ENCODE measurements around the gene MMP26. TPM values are rescaled to one million over a fixed set of nuclear protein-coding genes. Genes with fewer than 3 reads are reported as not detected.
"Not testable (repeated sequence)": the region's sequence is repeated elsewhere in the genome, so short reads cannot be mapped to it uniquely, and the experiment has no call there.

Gene MMP26
- total RNA-seq, 2 donors from 2014 or later = not detected

GRCh38 chr11:4699697-4700435 lies 4.7 kb upstream of the MMP26 start:
- H3K36me3 ChIP-seq (replicated peaks in 1 of 2; ENCODE audit: insufficient read depth in 1 of 2, low read depth in 2 of 2) = no peaks in the 10 kb centered on the region
- intact Hi-C loops (cut with DNase I) = no loop called here
- H3K9me3 ChIP-seq = no peaks in the 10 kb centered on the region
- 90 to 93% methylated on average over 3 of the region's 3 CpGs for WGBS, 2 donors
- H3K27me3 ChIP-seq = no peaks in the 10 kb centered on the region
- no peak for ATAC-seq
- no peak for DNase-seq
- H3K27ac ChIP-seq = no peak overlapping the region
- TF ChIP-seq POLR2A (IDR thresholded peaks at IDR 0.05) = no peak
- TF ChIP-seq CTCF (IDR thresholded peaks at IDR 0.05) = no peak
- H3K4me1 ChIP-seq = peaks cover 14% of the 10 kb centered on the region
- H3K4me3 ChIP-seq = no peak overlapping the region

GRCh38 chr11:4700436-4700820 lies 4.2 kb upstream of the MMP26 start:
- ATAC-seq (no peak), DNase-seq (no peak)
- TF ChIP-seq CTCF (IDR thresholded peaks at IDR 0.05) = no peak
- no peak for TF ChIP-seq POLR2A (IDR thresholded peaks at IDR 0.05)
- Histone ChIP-seq H3K4me1 (peaks cover 14% of the 10 kb centered on the region), H3K36me3 (replicated peaks in 1 of 2; ENCODE audit: insufficient read depth in 1 of 2, low read depth in 2 of 2) (no peaks in the 10 kb centered on the region), H3K4me3 (no peak overlapping the region), H3K27ac (no peak overlapping the region), H3K27me3 (no peaks in the 10 kb centered on the region), H3K9me3 (no peaks in the 10 kb centered on the region)
- 77 to 80% methylated on average over 1 of the region's 1 CpG for WGBS, 2 donors
- intact Hi-C loops (cut with DNase I) = no loop called here

- intact Hi-C loops (cut with DNase I) = no loop called here
- H3K27me3 ChIP-seq = no peaks in the 10 kb centered on the region
- no peaks in the 10 kb centered on the region for H3K9me3 ChIP-seq
- H3K27ac ChIP-seq = no peak overlapping the region
- peaks cover 14% of the 10 kb centered on the region for H3K4me1 ChIP-seq
- ATAC-seq = no peak
- no peak overlapping the region for H3K4me3 ChIP-seq
- 65 to 72% methylated on average over 8 of the region's 8 CpGs for WGBS, 2 donors
- TF ChIP-seq CTCF (IDR thresholded peaks at IDR 0.05) (no peak), POLR2A (IDR thresholded peaks at IDR 0.05) (no peak)
- DNase-seq = no peak
- H3K36me3 ChIP-seq (replicated peaks in 1 of 2; ENCODE audit: insufficient read depth in 1 of 2, low read depth in 2 of 2) = no peaks in the 10 kb centered on the region
Measured at GRCh38 chr11:4704790-4705334, 278 bp downstream of the MMP26 start.

- whole genome bisulfite sequencing, 2 donors = 31 to 41% methylated on average over 1 of the region's 1 CpG
- Histone ChIP-seq H3K27me3 (no peaks in the 10 kb centered on the region), H3K4me3 (no peak overlapping the region), H3K9me3 (no peaks in the 10 kb centered on the region), H3K27ac (no peak overlapping the region), H3K36me3 (replicated peaks in 1 of 2; ENCODE audit: insufficient read depth in 1 of 2, low read depth in 2 of 2) (no peaks in the 10 kb centered on the region), H3K4me1 (no peaks in the 10 kb centered on the region)
- TF ChIP-seq CTCF (IDR thresholded peaks at IDR 0.05) (no peak), POLR2A (IDR thresholded peaks at IDR 0.05) (no peak)
- no peak for DNase-seq
- no peak for ATAC-seq
- intact Hi-C loops (cut with DNase I) = no loop called here
Measured at GRCh38 chr11:4713241-4713640, 8.7 kb downstream of the MMP26 start.

GRCh38 chr11:4714300-4714699 lies 9.7 kb downstream of the MMP26 start:
- intact Hi-C loops (cut with DNase I) = no loop called here
- H3K9me3 ChIP-seq = no peaks in the 10 kb centered on the region
- TF ChIP-seq CTCF (IDR thresholded peaks at IDR 0.05) (no peak), POLR2A (IDR thresholded peaks at IDR 0.05) (no peak)
- ATAC-seq = no peak
- no peak overlapping the region for H3K4me3 ChIP-seq
- H3K27ac ChIP-seq = no peak overlapping the region
- no peaks in the 10 kb centered on the region for H3K36me3 ChIP-seq (replicated peaks in 1 of 2; ENCODE audit: insufficient read depth in 1 of 2, low read depth in 2 of 2)
- no peaks in the 10 kb centered on the region for H3K4me1 ChIP-seq
- no peaks in the 10 kb centered on the region for H3K27me3 ChIP-seq
- 33 to 39% methylated on average over 5 of the region's 5 CpGs for WGBS, 2 donors
- no peak for DNase-seq

- H3K36me3 ChIP-seq (replicated peaks in 1 of 2; ENCODE audit: insufficient read depth in 1 of 2, low read depth in 2 of 2); H3K27me3 ChIP-seq; H3K27ac ChIP-seq; intact Hi-C loops (cut with DNase I); H3K9me3 ChIP-seq; DNase-seq; ATAC-seq; H3K4me3 ChIP-seq; H3K4me1 ChIP-seq: not testable (repeated sequence)
- WGBS, 2 donors = 83 to 84% methylated on average over 16 to 33 of the region's 33 CpGs
Measured at GRCh38 chr11:4722616-4723534, 18.3 kb downstream of the MMP26 start.
